Prostate gland (tissue), 2 donors: Measurements from ENCODE around the gene CCDC91.

Experiments
- POLR2A ChIP-seq: fragments of 450-650 bp; IDR thresholded peaks from one replicate; pipeline ENCODE4 v1.6.1; 2016; ENCODE audit warnings: antibody characterized with exemption, mild to moderate bottlenecking
- TF ChIP-seq, protein P1 (sequence below), 4 experiments: fragments of 200-600 bp in 2 of 4; fragments of 450-650 bp in 2 of 4; sonication (generic) in 2 of 4; IDR thresholded peaks; 1 replicate in 3 of 4; 2 replicates in 1 of 4; pipeline ENCODE4 v1.5.1; 2016 to 2019; ENCODE audit warnings: antibody characterized with exemption in 4 of 4, mild to moderate bottlenecking in 2 of 4, moderate library complexity in 2 of 4

DNA sequence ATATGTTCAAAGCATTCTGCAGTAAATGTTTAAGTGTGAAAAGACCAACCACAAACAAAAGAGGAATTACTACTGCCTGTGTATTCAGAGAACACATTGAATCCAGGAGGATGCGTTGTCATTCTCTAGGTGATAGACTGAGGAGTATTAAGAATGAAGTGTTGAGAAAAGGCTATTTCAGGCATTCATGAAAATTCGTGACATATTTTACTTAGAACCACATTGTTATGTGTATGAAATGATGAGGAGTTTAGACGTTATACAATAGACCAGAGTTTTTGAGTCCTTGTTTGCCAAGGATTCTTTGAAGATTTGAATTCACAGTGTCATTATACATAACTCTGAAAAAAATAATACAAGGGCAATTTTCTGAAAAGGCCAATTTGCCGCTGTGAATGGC is 251.8 kb downstream of the CCDC91 start:
- TF ChIP-seq, protein P1, sequence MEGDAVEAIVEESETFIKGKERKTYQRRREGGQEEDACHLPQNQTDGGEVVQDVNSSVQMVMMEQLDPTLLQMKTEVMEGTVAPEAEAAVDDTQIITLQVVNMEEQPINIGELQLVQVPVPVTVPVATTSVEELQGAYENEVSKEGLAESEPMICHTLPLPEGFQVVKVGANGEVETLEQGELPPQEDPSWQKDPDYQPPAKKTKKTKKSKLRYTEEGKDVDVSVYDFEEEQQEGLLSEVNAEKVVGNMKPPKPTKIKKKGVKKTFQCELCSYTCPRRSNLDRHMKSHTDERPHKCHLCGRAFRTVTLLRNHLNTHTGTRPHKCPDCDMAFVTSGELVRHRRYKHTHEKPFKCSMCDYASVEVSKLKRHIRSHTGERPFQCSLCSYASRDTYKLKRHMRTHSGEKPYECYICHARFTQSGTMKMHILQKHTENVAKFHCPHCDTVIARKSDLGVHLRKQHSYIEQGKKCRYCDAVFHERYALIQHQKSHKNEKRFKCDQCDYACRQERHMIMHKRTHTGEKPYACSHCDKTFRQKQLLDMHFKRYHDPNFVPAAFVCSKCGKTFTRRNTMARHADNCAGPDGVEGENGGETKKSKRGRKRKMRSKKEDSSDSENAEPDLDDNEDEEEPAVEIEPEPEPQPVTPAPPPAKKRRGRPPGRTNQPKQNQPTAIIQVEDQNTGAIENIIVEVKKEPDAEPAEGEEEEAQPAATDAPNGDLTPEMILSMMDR (IDR thresholded peaks at IDR 0.05), result no peak
- no peak for TF ChIP-seq POLR2A
